HEK293 (cell line): ENCODE results near the gene SLC44A5.

Experiments
- BCL11A ChIP-seq: fragments of 450-650 bp; formaldehyde crosslinking; IDR thresholded peaks from 2 replicates; pipeline ENCODE4 v1.5.1; 2016; ENCODE audit warnings: low read depth, missing biosample characterization, missing genetic modification characterization
- CTCF ChIP-seq: fragments of 450-650 bp; formaldehyde crosslinking; IDR thresholded peaks from 2 replicates; pipeline ENCODE4 v1.5.1; 2016; ENCODE audit warnings: missing biosample characterization, missing genetic modification characterization
- GLI2 ChIP-seq: fragments of 450-650 bp; formaldehyde crosslinking; IDR thresholded peaks from 2 replicates; pipeline ENCODE4; 2017; ENCODE audit warnings: missing biosample characterization, missing genetic modification characterization, low read depth, borderline replicate concordance
- KLF9 ChIP-seq: fragments of 450-650 bp; formaldehyde crosslinking; IDR thresholded peaks from 2 replicates; pipeline ENCODE4 v1.5.1; 2016; ENCODE audit warnings: missing biosample characterization, missing genetic modification characterization, low read depth
- REST ChIP-seq: fragments of 450-650 bp; formaldehyde crosslinking; IDR thresholded peaks from 2 replicates; pipeline ENCODE4 v1.5.1; 2016; ENCODE audit warnings: missing biosample characterization, missing genetic modification characterization
- SETDB1 ChIP-seq: IDR thresholded peaks from one replicate; pipeline ENCODE4 v1.6.1; 2017; ENCODE audit warnings: mild to moderate bottlenecking, low read length, moderate library complexity, mixed read lengths; ENCODE audit not compliant: insufficient read length
- ZBTB17 ChIP-seq: fragments of 450-650 bp; formaldehyde crosslinking; IDR thresholded peaks from 2 replicates; pipeline ENCODE4 v1.5.1; 2016; ENCODE audit warnings: missing biosample characterization, missing genetic modification characterization
- ZBTB8A ChIP-seq: fragments of 450-650 bp; formaldehyde crosslinking; IDR thresholded peaks from 2 replicates; pipeline ENCODE4 v1.5.1; 2016; ENCODE audit warnings: missing biosample characterization, missing genetic modification characterization
- ZIC2 ChIP-seq: fragments of 450-650 bp; formaldehyde crosslinking; IDR thresholded peaks from 2 replicates; pipeline ENCODE4 v1.5.1; 2016; ENCODE audit warnings: missing biosample characterization, missing genetic modification characterization
- ZNF169 ChIP-seq: fragments of 450-650 bp; formaldehyde crosslinking; IDR thresholded peaks from 2 replicates; pipeline ENCODE4 v1.5.1; 2016; ENCODE audit warnings: missing biosample characterization, missing genetic modification characterization
- ZNF274 ChIP-seq, 2 experiments: fragments of 200-500 bp in 1 of 2; fragments of 450-650 bp in 1 of 2; sonication (Bioruptor generic) in 1 of 2; formaldehyde crosslinking in 1 of 2; IDR thresholded peaks; 2 replicates each; pipeline versions ENCODE4 v1.5.1 to v1.6.1; 2014 to 2016; ENCODE audit warnings: borderline replicate concordance in 1 of 2, inconsistent platforms in 1 of 2, low read length in 1 of 2, missing biosample characterization in 1 of 2, missing genetic modification characterization in 1 of 2
- ZNF423 ChIP-seq: fragments of 450-650 bp; formaldehyde crosslinking; IDR thresholded peaks from 2 replicates; pipeline ENCODE4 v1.5.1; 2016; ENCODE audit warnings: missing biosample characterization, missing genetic modification characterization
- ZNF510 ChIP-seq: fragments of 450-650 bp; formaldehyde crosslinking; IDR thresholded peaks from 2 replicates; pipeline ENCODE4 v1.5.1; 2018; ENCODE audit warnings: mild to moderate bottlenecking, missing genetic modification characterization, missing biosample characterization; ENCODE audit not compliant: insufficient replicate concordance

GRCh38 chr1:75492011-75492410 lies 118.9 kb downstream of the SLC44A5 start:
- TF ChIP-seq ZNF423 (tag by site-specific recombination) (no peak), KLF9 (tag by site-specific recombination) (no peak), ZBTB17 (no peak), ZNF169 (tag by site-specific recombination) (no peak), CTCF (tag by site-specific recombination) (no peak), SETDB1 (no peak), REST (tag by site-specific recombination) (no peak), ZBTB8A (tag by site-specific recombination) (no peak), BCL11A (tag by site-specific recombination) (no peak), GLI2 (tag by site-specific recombination) (no peak), ZIC2 (tag by site-specific recombination) (no peak), ZNF510 (no peak), ZNF274 (IDR thresholded peaks at IDR 0.05; ENCODE audit: low read length) (no peak), ZNF274 (tag by site-specific recombination; IDR thresholded peaks at IDR 0.05; ENCODE audit: borderline replicate concordance) (no peak)
